GM19193 (cell line): ENCODE measurements around the gene PCDH9.

ENCODE experiments used
- POLR2A ChIP-seq: IDR thresholded peaks from 4 replicates; pipeline ENCODE4 v1.6.1; 2011; ENCODE audit not compliant: insufficient read depth, insufficient read length; ENCODE audit errors: extremely low read depth

Gene PCDH9

DNA sequence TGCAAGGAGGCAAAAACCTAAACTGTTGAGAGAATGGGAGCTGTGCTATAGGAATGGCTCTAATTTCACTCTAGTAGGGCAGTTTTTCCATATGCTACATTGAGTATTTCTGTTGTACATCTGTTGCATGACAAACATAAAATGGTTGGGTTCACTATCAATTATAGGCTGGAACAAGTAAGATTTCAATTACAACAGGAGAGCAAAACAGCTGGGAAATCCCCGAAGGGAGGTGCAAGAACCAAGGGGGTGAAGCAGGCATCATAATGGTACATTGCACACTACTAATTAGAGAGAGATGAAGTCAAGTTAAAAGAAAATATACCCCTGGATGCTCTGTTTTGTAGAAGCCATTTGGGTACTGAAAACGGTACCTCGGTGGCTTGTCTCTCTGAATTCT lies 389.5 kb downstream of the PCDH9 start:
- TF ChIP-seq POLR2A: no peak

DNA sequence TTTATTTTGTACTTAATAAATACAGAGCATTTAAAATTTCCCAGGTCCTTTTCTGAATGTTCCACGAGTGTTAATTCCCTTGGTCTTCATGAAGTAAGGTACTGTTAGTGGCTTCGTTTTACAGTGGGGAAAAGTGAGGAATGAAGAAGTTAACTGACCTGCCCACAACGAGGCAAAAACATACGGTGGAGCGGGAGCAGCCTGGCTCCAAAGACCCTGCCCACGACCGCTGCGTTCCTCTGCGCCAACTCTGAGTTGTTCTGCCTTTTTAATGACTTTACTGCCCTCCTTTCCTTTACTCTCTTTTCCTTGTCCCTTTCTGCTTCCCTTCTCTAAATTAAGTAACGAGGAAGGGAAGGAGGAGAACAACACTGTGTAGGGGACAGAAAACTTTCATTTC lies 392.9 kb downstream of the PCDH9 start:
- no peak for TF ChIP-seq POLR2A

DNA sequence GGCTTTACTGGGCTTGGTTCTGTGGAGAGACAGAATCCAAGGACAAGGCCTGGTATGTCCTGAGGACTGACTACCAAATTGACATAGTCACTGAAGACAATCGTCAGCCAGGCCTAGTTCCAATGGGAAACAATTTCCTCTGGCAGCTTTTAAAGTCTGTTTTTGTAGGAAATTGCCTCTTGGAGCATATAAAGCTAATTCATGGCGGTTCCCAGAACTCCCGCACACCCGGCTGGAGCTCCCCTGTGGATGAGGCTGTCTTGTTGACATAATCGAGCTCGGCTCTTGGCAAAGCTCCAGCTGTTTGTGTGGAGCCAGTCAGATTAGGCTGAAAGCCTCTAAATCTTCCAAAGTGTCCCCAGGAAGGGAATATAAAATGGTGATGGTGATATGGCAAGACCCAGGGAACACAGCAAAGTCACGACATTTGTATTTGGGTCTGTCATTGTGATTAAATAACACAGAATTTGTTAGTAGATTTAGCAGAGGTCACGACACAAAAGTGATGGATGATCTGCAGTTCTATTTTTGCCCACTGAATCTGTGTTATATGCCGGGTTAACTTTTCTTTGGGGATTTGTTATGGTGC lies 395.0 kb downstream of the PCDH9 start:
- no peak for TF ChIP-seq POLR2A

DNA sequence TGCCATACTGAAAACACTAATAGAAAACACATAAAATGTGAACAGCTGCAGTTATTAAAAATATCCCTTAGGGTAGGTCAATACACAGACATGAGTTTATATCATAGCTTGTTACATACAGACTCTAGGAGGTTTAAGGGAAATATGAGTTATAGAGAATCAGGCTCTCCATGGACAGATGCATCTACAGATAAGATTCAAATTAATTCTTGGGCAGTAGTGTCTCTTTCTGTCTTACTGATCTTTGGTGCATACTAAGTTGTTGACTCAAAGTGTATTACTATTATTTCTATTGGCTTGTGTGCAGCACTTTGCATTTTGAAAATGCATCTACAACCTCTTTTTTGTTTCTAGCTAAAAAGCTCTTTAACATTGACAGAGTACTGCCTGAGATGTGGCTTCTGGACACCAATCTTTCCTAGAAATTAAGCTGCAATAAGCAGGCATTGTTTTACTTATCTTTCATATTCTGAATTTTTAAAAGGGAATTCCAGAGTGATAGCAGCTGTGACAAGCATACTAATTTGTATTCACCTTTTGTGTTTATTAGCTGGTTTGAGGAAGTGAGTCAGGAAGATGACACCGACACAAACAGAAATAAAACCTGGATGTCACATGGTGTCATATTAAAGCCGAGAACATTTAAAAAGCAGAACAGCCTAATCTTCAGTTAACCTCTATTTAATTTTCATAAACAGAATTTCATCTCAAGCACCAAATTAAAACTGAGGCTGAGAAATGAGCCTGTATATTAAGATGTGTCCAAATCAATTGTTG lies 399.0 kb downstream of the PCDH9 start:
- TF ChIP-seq POLR2A: no peak

DNA sequence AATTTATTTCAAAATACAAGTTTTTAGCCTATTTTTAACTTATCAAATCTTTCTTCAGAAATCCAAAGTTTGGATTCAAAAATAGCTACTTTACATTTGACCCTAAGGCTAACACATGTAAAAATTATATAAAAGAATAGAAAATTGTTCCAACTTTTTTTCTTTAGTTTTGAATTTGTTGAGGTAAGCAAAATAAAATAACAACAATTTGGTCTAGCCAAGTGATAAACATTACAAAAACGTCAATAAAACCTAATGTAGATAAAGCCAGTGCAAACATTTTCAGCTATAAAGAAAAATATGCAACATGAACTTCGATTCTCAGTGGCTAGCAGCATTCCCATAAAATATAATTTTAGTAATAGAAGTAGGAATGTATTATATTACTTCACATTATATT lies 400.3 kb downstream of the PCDH9 start:
- no peak for TF ChIP-seq POLR2A

DNA sequence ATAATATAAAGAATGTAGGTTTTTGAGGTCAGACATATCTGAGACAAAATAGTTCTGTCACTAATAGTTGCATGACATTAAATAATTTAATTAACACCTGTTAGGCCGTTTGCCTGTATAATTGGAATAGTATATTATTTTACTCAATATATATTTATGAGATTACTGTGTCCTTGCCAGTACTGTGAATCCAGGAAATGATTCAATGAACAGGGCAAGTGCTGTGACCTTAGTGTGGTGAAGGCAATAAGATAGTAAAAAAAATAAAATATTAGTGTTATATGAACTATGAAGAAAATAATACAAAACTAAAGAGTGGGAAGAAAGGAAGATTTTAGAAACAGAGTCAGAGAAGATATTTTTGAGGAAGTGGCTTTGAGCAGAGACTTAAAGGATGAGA lies 403.7 kb downstream of the PCDH9 start:
- TF ChIP-seq POLR2A: no peak

DNA sequence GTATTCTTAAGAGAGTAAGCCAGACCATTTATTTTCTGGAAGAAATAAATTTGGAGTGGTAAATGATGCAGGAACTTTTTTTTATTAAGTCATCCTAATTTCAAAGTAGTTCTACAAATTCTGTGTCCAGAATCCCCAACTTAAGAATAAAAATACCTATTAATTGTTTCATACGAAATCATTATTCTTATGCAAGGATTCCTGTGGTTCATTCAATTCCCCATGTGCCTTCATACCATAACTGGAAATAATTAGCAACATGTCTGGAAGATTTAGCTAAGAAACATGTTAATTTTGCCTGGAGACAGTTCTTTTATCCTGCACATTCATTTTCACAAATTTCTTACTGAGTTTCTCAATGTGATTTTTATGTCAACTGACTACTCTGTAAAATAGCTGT lies 408.6 kb downstream of the PCDH9 start:
- no peak for TF ChIP-seq POLR2A

DNA sequence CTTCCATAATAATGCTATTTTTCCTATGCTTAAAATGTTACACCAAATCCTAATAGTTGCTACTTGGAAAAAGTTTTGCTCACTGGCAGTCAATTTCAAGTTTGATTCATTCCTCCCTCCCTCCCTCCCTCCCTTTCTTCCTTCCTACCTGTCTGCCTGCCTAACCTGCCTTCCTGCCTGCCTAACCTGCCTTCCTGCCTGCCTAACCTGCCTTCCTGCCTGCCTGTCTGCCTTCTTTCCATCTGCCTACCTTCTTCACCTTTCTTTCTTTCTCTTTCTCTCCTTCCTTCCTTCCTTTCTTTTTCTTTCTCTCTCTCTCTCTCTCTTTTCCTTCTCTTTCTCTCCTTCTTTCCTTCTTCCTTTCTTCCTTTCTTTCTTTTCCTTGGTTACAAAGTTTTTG lies 418.7 kb downstream of the PCDH9 start:
- no peak for TF ChIP-seq POLR2A

DNA sequence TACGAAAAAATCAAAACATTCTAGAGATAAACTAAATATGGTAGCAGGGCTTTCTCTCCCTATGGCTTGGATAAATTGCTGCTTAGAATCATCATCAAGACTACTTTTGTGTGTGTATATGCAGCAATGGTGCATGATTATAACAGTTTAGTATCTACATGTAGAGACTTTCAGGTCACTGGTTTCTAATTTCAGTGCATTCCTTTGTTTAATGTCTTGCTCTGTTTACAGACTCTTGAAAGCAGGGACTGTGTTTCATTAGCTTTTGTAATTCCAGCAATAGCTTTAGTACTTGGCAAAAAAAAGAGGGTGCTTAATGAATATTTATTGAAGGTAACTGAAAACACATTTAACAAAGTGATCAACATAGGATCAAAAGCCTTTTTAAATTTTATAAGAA lies 420.7 kb downstream of the PCDH9 start:
- no peak for TF ChIP-seq POLR2A

DNA sequence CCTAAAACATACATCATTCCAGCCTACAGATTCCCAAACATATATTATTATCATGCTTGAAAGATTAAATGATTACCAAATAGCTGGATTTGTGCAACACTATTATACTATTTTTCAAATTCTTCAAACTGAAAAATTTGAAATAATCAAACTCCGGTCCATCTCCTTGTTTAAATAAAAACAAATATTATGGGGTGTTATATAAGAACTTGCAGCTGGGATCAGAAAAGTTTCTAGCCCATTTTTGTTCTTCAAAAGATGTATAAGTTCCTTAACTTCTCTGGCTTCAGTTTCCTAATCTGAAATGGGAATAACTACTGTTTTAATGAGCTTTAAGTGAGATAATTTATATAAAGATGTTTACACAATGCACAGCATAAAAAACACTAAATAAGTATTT lies 422.9 kb downstream of the PCDH9 start:
- TF ChIP-seq POLR2A: no peak

DNA sequence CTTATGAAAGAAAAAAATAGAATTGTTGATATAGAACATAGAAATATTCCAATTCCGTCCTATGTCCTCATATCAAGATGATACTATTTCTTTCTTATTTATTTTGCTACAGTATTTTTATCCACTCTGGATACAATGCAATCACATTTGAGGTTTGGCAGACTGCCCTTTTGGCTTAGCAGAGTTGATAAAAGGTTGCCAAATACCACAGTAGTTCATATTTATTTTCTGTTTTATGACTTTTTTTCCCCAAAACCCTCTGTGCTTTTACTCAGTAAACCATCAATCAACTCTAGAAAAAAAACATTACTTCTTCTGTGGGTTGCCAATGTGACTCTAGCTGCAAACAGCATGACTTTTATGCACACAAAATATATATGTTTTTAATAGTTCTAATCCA lies 424.5 kb downstream of the PCDH9 start:
- no peak for TF ChIP-seq POLR2A

DNA sequence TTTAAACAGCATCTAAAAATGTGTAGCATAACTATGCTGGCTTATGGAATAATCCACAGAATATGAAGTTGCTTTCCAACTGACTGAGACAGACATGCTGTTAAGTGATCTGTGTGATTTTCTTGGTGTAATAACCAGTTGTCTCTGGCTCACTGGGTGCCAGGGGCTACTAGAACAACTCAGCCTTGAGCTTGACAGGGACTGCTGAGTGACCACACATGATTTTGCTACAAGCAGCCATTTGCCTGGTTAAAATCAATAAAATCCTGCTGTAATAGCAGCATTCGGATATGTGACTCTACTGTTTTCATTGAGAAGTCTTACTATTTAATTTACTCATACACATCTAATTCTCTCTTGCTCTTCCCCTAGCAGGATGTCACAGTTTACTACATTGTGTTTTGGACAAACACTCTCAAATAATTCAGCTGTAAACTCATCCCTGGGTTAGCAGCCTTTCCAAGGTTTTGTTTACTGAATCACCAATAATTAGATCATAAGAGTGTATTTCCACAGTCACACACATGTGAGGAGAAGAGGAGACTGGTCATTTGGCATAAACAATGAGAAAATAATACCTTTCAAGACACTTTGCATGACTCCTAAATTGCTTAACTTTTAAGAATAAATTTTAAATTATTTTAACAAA lies 426.2 kb downstream of the PCDH9 start:
- TF ChIP-seq POLR2A: no peak

DNA sequence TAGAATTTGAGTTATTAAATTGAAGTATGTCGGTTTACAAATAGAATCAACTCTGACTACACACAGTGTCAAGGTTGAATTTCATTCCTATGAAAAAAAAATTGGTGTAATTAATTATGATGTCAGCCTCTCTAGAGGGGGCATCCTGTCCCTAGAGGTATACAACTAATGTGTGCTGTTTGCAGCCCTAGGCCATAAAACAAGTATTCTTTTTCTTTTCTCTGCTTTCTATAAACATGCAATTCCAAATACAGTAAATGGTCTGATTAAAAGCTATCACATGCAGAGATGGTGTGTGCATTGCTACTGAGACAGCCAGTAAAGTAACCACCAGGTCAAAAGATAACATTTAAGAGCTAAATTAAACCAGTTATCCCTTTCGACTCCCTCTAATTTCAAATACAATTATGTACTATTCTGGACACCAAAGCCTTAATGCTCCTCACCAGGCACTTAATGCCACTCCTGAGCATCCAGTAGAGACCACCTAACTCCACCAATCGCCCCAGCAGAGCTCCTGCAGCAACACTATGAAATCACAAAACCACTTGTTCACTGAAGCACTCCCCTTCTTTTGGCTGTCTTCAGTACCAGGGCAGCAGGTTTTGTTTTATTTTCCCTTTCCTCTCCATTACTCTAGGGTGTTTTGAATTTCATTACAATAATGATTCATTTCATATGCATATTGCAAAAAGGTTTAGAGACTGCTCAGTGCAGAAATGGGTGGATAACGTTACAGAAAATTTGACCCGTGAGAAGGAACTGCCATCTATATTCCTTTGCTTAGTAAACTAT lies 426.9 kb downstream of the PCDH9 start:
- no peak for TF ChIP-seq POLR2A

DNA sequence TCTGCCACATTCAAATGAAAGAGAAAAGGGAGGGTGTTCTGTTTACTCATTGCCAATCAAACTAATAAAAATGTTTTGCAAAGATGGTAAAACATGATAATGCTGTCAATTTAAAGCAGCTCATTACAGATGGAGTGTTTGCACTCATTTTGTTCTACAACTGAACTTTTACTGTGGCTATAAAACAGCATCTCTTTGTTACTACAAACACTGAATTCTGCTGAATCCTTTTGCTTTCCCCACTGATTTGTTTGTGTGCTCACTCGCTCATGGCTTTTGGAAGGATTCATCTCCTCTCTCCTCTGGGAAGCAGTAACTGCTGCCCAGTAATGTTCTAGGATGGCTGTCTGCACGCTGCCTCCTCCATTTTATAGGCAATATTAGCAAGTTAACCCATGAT lies 434.5 kb downstream of the PCDH9 start:
- no peak for TF ChIP-seq POLR2A

DNA sequence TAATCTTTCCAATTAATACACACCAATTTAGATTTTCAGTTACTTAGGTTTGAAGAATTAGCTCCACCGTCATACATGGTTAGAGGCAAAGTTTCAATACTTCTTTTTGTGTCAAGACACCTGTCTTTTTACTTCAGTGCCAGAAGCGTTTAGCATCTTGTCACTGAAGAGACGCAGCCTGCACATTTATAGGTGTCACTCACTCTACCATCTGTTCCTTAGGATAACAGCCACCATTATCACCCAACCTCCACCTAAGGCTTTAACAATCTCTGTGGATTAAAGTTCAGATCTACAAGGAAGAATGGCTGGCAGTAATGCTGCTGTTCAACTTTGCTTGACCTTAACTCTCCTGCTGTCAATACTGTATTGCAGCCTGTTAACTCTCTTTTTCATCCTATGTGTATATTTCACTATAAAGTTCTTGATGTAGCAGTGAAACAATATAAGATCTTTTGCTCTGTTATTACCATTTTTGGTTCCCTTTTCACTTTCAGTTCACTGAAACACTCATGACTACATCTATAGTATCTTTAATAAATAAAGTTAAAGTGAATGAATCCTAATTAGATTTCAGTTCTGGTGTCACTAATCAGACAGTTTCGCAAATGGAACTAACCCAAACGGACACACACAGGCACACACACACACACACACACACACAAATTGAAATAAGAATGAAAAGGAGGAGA lies 435.6 kb downstream of the PCDH9 start:
- no peak for TF ChIP-seq POLR2A

DNA sequence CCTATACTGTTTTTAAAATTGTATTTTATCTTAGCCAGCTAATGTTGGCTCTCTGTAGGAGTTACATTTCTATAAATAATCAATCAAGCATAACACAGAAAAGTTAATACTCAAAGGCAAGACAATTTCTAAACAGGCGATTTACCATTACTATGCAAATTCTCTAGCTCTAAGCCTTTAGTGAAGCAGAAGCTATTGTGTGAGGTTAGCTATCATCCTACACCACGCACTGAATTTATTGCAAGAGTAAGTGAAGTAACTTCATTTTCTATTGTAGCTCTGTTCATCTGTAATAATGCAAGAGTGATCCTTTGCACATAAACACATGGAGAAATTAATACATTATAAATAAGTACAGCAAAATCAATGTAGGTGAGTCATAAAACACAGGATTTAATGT lies 439.3 kb downstream of the PCDH9 start:
- TF ChIP-seq POLR2A: no peak

DNA sequence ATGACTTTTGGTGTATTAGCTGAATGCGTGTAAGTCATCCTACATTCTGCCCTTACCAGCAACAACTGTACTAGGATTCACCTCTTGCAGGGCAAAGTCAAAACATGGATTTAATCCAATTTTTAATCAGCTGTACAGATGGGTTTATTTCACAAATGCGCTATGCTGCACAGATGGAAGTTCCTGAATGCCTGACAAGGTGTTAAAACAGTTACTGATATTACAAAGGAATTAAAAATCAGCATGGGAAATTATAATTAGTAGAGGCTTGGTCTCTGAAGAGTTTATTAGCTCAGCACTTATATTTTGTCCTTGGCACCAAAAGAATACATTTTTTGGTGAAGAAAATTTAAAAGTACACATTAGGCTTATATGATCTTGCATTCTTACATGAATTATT lies 448.9 kb downstream of the PCDH9 start:
- no peak for TF ChIP-seq POLR2A
